Muscle of leg (tissue), 11 donors: ENCODE measurements around the gene KRT80. TPM values are rescaled to one million over a fixed set of nuclear protein-coding genes. Genes with fewer than 3 reads are reported as not detected.

ENCODE experiments used
- DNase-seq: peaks from one replicate; pipeline ENCODE4 v3.0.0; 2013
- H3K27ac ChIP-seq: one replicate; pipeline ENCODE4 v1.5.1; 2013; ENCODE audit warnings: mild to moderate bottlenecking, low read length, control low read depth
- H3K27me3 ChIP-seq: one replicate; pipeline ENCODE4 v1.6.1; 2013; ENCODE audit warnings: low read length; ENCODE audit not compliant: control insufficient read depth, insufficient read depth
- H3K36me3 ChIP-seq: one replicate; pipeline ENCODE4 v1.6.1; 2013; ENCODE audit warnings: low read length; ENCODE audit not compliant: control insufficient read depth, insufficient read depth
- H3K4me1 ChIP-seq: one replicate; pipeline ENCODE4 v1.6.1; 2013; ENCODE audit warnings: low read length; ENCODE audit not compliant: control insufficient read depth, insufficient read depth
- H3K4me3 ChIP-seq: one replicate; pipeline ENCODE4 v1.5.1; 2013; ENCODE audit warnings: low read length, control low read depth
- H3K9me3 ChIP-seq: replicated peaks from 2 replicates; pipeline ENCODE4 v1.6.1; 2013; ENCODE audit warnings: low read depth, low read length; ENCODE audit not compliant: control insufficient read depth
- WGBS: methylation state at CpG from one replicate; pipeline ENCODE4 v1.1.5; 2013; ENCODE audit warnings: missing lambda C conversion rate; ENCODE audit not compliant: insufficient coverage; 5-methylcytosine and 5-hydroxymethylcytosine counted together
- polyA plus RNA-seq, 8 donors: library from polyadenylated mRNA; unstranded; fragments of 120-200 nt; gene quantifications; one replicate each; pipeline versions ENCODE4 v1.2.1 to v1.2.3, GENCODE V29; 2013; ENCODE audit warnings: inconsistent platforms in 1 of 8, low replicate concordance in 1 of 8; ENCODE audit not compliant: insufficient read length in 8 of 8, insufficient read depth in 1 of 8
- total RNA-seq: library from RNA; stranded (reverse); fragments of 120-200 nt; gene quantifications from one replicate; pipeline ENCODE4 v1.2.4, GENCODE V29; 2013

KRT80 gene
- total and polyA plus RNA-seq, 9 donors: 0.62 to 5.8 (median 3.6) TPM

- Histone ChIP-seq H3K9me3 (no peaks in the 10 kb centered on the region), H3K27me3 (peaks cover 8% of the 10 kb centered on the region), H3K4me1 (peaks cover 84% of the 10 kb centered on the region), H3K4me3 (no peak overlapping the region), H3K27ac (peak overlapping the region; percentile 76), H3K36me3 (no peaks in the 10 kb centered on the region)
- 55% methylated on average over 2 of the region's 5 CpGs for WGBS
- DNase-seq: no peak
These were observed 6.8 kb upstream of the KRT80 start for GRCh38 chr12:52198454-52199215.

- 83% methylated on average over 2 of the region's 11 CpGs for whole genome bisulfite sequencing
- Histone ChIP-seq H3K4me1 (peaks cover 84% of the 10 kb centered on the region), H3K27me3 (peaks cover 6% of the 10 kb centered on the region), H3K4me3 (no peak overlapping the region), H3K27ac (no peak overlapping the region), H3K36me3 (no peaks in the 10 kb centered on the region), H3K9me3 (no peaks in the 10 kb centered on the region)
- no peak for DNase-seq
These were observed 5.8 kb upstream of the KRT80 start for GRCh38 chr12:52197371-52198231.

GRCh38 chr12:52195065-52195730, 3.4 kb upstream of the KRT80 start:
- no peak for DNase-seq
- peaks cover 2% of the 10 kb centered on the region for H3K27me3 ChIP-seq
- peaks cover 84% of the 10 kb centered on the region for H3K4me1 ChIP-seq
- no peak overlapping the region for H3K27ac ChIP-seq
- 57% methylated on average over 4 of the region's 8 CpGs for WGBS
- no peaks in the 10 kb centered on the region for H3K36me3 ChIP-seq
- H3K9me3 ChIP-seq: no peaks in the 10 kb centered on the region
- H3K4me3 ChIP-seq: no peak overlapping the region

GRCh38 chr12:52193991-52194390, 2.2 kb upstream of the KRT80 start:
- Histone ChIP-seq H3K36me3 (no peaks in the 10 kb centered on the region), H3K27me3 (no peaks in the 10 kb centered on the region), H3K27ac (peak overlapping the region; percentile 88), H3K4me1 (peaks cover 80% of the 10 kb centered on the region), H3K4me3 (no peak overlapping the region), H3K9me3 (no peaks in the 10 kb centered on the region)
- 28% methylated on average over 5 of the region's 6 CpGs for WGBS
- DNase-seq: peak; percentile 56

GRCh38 chr12:52193532-52193931, 1.7 kb upstream of the KRT80 start:
- peak overlapping the region; percentile 88 for H3K27ac ChIP-seq
- H3K27me3 ChIP-seq: no peaks in the 10 kb centered on the region
- H3K9me3 ChIP-seq: no peaks in the 10 kb centered on the region
- 76% methylated on average over 4 of the region's 6 CpGs for WGBS
- no peak overlapping the region for H3K4me3 ChIP-seq
- H3K4me1 ChIP-seq: peaks cover 76% of the 10 kb centered on the region
- H3K36me3 ChIP-seq: no peaks in the 10 kb centered on the region
- no peak for DNase-seq

GRCh38 chr12:52190860-52191729, 719 bp downstream of the KRT80 start:
- Histone ChIP-seq H3K9me3 (no peaks in the 10 kb centered on the region), H3K4me1 (peaks cover 65% of the 10 kb centered on the region), H3K36me3 (no peaks in the 10 kb centered on the region), H3K4me3 (no peak overlapping the region), H3K27me3 (no peaks in the 10 kb centered on the region), H3K27ac (peak overlapping the region; percentile 88)
- no peak for DNase-seq
- 62% methylated on average over 11 of the region's 16 CpGs for WGBS

GRCh38 chr12:52189376-52190174, 2.2 kb downstream of the KRT80 start:
- Histone ChIP-seq H3K27ac (no peak overlapping the region), H3K27me3 (no peaks in the 10 kb centered on the region), H3K36me3 (no peaks in the 10 kb centered on the region), H3K9me3 (no peaks in the 10 kb centered on the region), H3K4me1 (peaks cover 54% of the 10 kb centered on the region), H3K4me3 (no peak overlapping the region)
- DNase-seq: no peak
- WGBS: no CpG with 5 or more reads among the region's 3 CpGs

GRCh38 chr12:52188658-52189057, 3.2 kb downstream of the KRT80 start:
- 72% methylated on average over 6 of the region's 7 CpGs for WGBS
- H3K36me3 ChIP-seq: no peaks in the 10 kb centered on the region
- H3K27ac ChIP-seq: no peak overlapping the region
- no peaks in the 10 kb centered on the region for H3K27me3 ChIP-seq
- no peak overlapping the region for H3K4me3 ChIP-seq
- H3K9me3 ChIP-seq: no peaks in the 10 kb centered on the region
- DNase-seq: no peak
- H3K4me1 ChIP-seq: peaks cover 51% of the 10 kb centered on the region

GRCh38 chr12:52187640-52188039, 4.2 kb downstream of the KRT80 start:
- H3K27me3 ChIP-seq: no peaks in the 10 kb centered on the region

More at GRCh38 chr12:52187640-52188039, 4.2 kb downstream of the KRT80 start:
- Histone ChIP-seq H3K4me3 (no peak overlapping the region), H3K27ac (no peak overlapping the region), H3K4me1 (peaks cover 51% of the 10 kb centered on the region), H3K36me3 (no peaks in the 10 kb centered on the region), H3K9me3 (no peaks in the 10 kb centered on the region)
- 81% methylated on average over 2 of the region's 5 CpGs for WGBS
- DNase-seq: no peak
